Measurements from ENCODE around the gene PRPF8.

- TF ChIP-seq CTCF (conservative IDR thresholded peaks at IDR 0.05; ENCODE audit: low read depth, low read length): no peak
- TF ChIP-seq EZH2 (IDR thresholded peaks at IDR 0.05; ENCODE audit: borderline replicate concordance, low read depth, low read length, poor library complexity, severe bottlenecking): no peak
Observed at GRCh38 chr17:1727258-1727789, 42.7 kb upstream of the PRPF8 start.
